ENCODE data around the gene BSCL2.
"Not testable (repeated sequence)": the region's sequence is repeated elsewhere in the genome, so short reads cannot be mapped to it uniquely, and the experiment has no call there.

Gene BSCL2

DNA sequence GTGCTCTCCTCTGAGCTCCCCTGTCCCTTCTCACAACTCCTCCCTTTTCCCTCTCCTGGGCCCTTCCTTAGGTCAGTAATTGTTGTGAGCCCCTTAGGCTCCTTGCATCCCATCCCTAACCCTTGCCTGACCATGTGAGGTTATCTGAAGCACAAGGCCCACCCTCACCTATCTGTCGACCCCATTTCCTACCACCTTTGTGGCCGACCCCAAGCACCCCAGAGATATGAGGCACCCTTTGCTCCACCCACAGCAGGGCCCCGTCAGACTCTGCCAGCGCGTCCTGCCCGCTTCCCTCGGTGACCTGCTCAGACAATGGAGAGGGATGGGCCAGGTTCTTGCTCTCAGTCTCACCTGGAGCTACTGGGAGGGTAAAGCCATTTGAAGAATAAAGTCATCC lies 1.6 kb upstream of the BSCL2 start:
- FAIRE-seq: peak; percentile 20
- no peak for DNase-seq (ENCODE audit: insufficient read length, low spot score)
- TF ChIP-seq POU2F2 (IDR thresholded peaks at IDR 0.05; ENCODE audit: low read depth, low read length): no peak
- TF ChIP-seq POLR2A (IDR thresholded peaks at IDR 0.05; ENCODE audit: low read depth, low read length): no peak
- no peak for TF ChIP-seq SPI1 (IDR thresholded peaks at IDR 0.05; ENCODE audit: low read depth, low read length)
- no peak for TF ChIP-seq POLR2AphosphoS5 (IDR thresholded peaks at IDR 0.05; ENCODE audit: low read depth, low read length)
- TF ChIP-seq PAX5 (IDR thresholded peaks at IDR 0.05; ENCODE audit: insufficient read depth, low read length, severe bottlenecking): no peak
- no peak for TF ChIP-seq TAF1 (IDR thresholded peaks at IDR 0.05; ENCODE audit: low read depth, low read length)

DNA sequence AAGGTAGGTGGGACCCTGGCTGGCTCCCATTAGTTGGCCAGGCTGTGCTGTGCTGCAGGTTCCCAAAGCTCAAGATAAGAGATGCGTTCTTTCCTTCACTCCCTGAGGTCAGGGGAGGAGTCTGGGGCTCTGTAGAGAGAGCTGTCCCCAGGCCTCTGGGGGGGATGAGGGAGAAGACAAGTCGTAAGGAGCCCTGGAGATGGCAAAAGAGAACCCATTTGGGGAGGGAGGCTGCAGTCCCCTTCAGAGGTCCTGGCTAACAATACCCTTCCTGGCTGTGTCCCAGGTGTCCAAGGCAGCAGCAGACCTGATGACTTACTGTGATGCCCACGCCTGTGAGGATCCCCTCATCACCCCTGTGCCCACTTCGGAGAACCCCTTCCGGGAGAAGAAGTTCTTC lies 1.2 kb upstream of the BSCL2 start:
- TF ChIP-seq POU2F2 (IDR thresholded peaks at IDR 0.05; ENCODE audit: low read depth, low read length) (no peak), POLR2AphosphoS5 (IDR thresholded peaks at IDR 0.05; ENCODE audit: low read depth, low read length) (no peak), PAX5 (IDR thresholded peaks at IDR 0.05; ENCODE audit: insufficient read depth, low read length, severe bottlenecking) (no peak), TAF1 (IDR thresholded peaks at IDR 0.05; ENCODE audit: low read depth, low read length) (no peak), POLR2A (IDR thresholded peaks at IDR 0.05; ENCODE audit: low read depth, low read length) (no peak), SPI1 (IDR thresholded peaks at IDR 0.05; ENCODE audit: low read depth, low read length) (no peak)
- FAIRE-seq: no peak
- DNase-seq (ENCODE audit: insufficient read length, low spot score): no peak

DNA sequence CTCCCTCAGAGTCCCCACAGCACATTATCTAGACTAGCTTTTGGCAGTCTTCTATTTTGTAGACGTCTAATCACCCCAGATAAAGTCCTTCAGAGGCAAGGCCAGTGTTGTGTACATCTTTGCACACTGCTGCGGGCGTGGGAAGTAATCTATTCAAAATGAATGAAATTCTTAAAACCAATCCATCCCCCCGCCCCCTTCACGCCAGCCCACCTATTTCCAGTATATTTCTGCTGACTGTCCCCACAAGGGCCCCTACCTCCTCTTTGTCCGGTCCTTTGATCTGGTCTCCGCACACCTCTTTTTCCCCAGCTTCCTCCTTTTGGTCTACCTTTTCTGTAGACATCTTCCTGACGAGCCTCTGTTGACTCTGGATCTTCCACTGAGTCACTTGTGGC lies 375 bp downstream of the BSCL2 start:
- FAIRE-seq (no peak), DNase-seq (ENCODE audit: insufficient read length, low spot score) (no peak)
- TF ChIP-seq PAX5 (IDR thresholded peaks at IDR 0.05; ENCODE audit: insufficient read depth, low read length, severe bottlenecking): no peak
- no peak for TF ChIP-seq POLR2AphosphoS5 (IDR thresholded peaks at IDR 0.05; ENCODE audit: low read depth, low read length)
- no peak for TF ChIP-seq POU2F2 (IDR thresholded peaks at IDR 0.05; ENCODE audit: low read depth, low read length)
- no peak for TF ChIP-seq SPI1 (IDR thresholded peaks at IDR 0.05; ENCODE audit: low read depth, low read length)
- TF ChIP-seq TAF1 (IDR thresholded peaks at IDR 0.05; ENCODE audit: low read depth, low read length): no peak

DNA sequence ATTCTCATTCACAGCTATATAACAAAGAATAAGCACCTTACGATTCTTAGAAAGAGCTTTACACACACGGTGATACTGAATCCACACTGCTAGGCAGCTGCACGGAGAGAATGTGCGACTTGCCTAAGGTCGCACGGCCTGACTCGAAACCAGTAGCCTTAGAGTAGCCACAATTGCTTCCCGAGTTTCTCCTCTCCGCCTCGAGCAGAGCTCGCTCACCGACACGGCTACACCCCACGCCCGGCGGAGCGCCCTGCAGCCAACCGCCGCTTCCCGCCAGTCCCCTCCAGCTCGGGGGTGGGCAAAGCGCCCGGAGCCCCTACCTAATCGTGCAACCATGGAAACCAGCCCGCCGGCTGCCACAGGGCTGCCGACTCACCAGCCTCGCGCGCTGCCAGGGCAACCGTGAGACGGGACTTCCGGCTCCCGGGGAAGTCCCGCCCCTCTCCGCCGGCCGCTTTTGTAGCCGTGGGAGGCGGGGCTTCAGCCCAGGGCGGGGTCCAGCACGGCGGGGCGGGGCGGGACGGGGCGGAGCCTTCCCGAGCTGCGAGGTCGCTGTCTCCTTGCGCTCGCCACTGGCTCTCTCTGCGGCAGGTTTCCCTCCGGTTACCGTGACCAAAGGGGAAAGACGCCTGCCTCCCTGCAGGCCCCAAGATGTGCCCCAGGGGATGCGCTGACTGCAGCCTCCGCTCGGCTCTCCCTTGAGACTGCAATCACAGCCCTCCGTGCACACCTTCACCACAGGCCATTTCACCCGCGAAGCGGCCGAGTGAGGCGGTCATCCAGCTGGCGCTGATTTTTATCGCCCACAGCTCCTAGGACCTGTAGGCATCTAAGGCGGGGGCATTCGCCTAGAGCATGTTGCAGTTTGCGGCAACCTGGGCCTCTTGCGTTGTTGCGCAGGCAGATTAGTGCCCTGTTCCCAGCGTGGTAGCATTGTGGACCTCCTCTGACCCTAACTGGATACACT lies 1.1 kb downstream of the BSCL2 start:
- no peak for TF ChIP-seq POLR2A (IDR thresholded peaks at IDR 0.05; ENCODE audit: low read depth, low read length)
- no peak for TF ChIP-seq POU2F2 (IDR thresholded peaks at IDR 0.05; ENCODE audit: low read depth, low read length)
- TF ChIP-seq PAX5 (IDR thresholded peaks at IDR 0.05; ENCODE audit: insufficient read depth, low read length, severe bottlenecking): no peak
- TF ChIP-seq POLR2AphosphoS5 (IDR thresholded peaks at IDR 0.05; ENCODE audit: low read depth, low read length): no peak
- no peak for TF ChIP-seq SPI1 (IDR thresholded peaks at IDR 0.05; ENCODE audit: low read depth, low read length)
- no peak for TF ChIP-seq TAF1 (IDR thresholded peaks at IDR 0.05; ENCODE audit: low read depth, low read length)
- FAIRE-seq (peak; percentile 86), DNase-seq (ENCODE audit: insufficient read length, low spot score) (peak; percentile 94)

DNA sequence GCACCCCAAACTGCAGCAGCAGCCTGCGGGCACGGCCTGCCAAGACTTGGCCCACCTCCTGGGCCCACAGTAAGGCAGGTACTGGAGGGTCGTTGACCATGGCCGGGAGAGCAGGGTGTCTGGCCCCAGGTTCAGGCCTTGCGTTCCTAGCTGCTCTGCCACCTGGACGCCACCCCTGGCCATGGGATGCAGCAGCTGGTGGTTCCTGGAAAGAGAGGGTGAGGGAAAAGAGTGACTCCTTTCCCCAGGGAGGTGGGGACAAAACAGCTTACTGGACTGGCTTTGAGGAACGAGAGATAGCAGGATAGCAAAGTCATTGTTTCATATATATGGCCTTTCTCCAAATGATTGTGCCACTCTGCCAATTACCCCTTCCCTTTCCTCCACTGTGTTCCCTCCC lies 1.8 kb downstream of the BSCL2 start:
- TF ChIP-seq POU2F2 (IDR thresholded peaks at IDR 0.05; ENCODE audit: low read depth, low read length) (no peak), PAX5 (IDR thresholded peaks at IDR 0.05; ENCODE audit: insufficient read depth, low read length, severe bottlenecking) (no peak), TAF1 (IDR thresholded peaks at IDR 0.05; ENCODE audit: low read depth, low read length) (no peak)
- no peak for FAIRE-seq
- DNase-seq (ENCODE audit: insufficient read length, low spot score): no peak

DNA sequence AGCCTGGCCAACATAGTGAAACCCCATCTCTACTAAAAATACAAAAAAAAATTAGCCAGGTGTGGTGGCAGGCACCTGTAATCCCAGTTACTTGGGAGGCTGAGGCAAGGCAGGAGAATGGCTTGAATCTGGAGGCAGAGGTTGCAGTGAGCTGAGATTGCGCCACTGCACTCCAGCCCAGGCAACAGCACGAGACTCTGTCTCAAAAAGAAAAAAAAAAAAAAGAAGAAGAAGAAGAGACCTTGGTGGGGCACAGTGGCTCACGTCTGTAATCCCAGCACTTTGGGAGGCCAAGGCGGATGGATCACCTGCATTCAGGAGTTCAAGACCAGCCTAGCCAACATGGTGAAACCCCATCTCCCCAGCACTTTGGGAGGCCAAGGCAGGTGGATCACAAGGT lies 3.3 kb downstream of the BSCL2 start:
- not testable (repeated sequence) for FAIRE-seq; DNase-seq (ENCODE audit: insufficient read length, low spot score)

DNA sequence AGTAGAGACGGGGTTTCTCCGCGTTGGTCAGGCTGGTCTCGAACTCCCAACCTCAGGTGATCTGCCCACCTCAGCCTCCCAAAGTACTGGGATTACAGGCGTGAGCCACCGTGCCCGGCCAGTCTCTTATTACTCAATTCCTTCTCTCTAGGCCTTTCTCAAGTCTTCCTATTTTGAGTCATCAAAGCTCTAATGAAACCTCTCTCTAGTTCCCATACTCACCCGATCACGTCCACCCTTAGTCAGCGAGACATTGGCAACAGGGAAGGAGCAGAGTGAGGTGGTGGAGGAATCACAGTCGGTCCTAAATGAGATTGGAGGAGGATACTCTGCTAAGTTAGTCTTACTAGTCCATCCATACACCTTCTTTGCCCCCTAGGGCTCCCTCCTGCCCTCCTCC lies 5.0 kb downstream of the BSCL2 start:
- DNase-seq (ENCODE audit: insufficient read length, low spot score) (no peak), FAIRE-seq (no peak)
- TF ChIP-seq POU2F2 (IDR thresholded peaks at IDR 0.05; ENCODE audit: low read depth, low read length): no peak

DNA sequence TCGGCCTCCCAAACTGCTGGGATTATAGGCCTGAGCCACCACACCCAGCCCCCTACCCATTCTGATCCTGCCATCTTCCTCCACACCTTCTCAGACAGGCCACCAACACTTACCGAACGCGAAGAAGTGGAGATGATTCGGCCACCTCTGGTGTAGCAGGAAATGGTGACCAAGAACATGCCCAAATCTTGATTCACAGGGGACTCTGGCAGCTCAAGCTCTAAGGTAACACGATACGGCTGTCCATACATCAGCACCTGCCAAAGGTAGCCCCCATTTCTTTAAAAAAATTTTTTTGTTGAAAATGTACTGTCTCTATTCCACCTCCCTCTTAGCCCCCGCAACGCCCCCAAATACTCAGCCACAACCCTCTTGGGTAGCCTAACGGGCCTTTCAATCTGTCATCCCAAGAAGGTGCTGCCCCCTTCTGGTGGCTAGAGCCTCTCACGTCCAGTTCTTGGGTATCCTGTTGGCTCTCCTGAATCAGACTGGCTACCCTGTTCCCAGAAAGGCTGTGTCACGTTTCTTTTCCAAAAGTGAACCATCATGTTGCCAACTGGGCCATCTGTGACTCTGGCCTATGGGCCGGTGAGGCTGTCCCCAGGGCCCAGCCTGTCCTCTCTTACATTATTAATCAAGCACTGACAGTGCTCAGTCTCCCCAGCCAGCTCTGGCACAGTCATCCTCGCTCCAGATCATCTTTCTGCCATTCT lies 12.6 kb downstream of the BSCL2 start:
- peak; percentile 76 for FAIRE-seq
- DNase-seq (ENCODE audit: insufficient read length, low spot score): peak; percentile 67
- TF ChIP-seq PAX5 (IDR thresholded peaks at IDR 0.05; ENCODE audit: insufficient read depth, low read length, severe bottlenecking): no peak
- TF ChIP-seq POLR2AphosphoS5 (IDR thresholded peaks at IDR 0.05; ENCODE audit: low read depth, low read length): no peak
- no peak for TF ChIP-seq POLR2A (IDR thresholded peaks at IDR 0.05; ENCODE audit: low read depth, low read length)
- no peak for TF ChIP-seq TAF1 (IDR thresholded peaks at IDR 0.05; ENCODE audit: low read depth, low read length)
- no peak for TF ChIP-seq SPI1 (IDR thresholded peaks at IDR 0.05; ENCODE audit: low read depth, low read length)
- no peak for TF ChIP-seq POU2F2 (IDR thresholded peaks at IDR 0.05; ENCODE audit: low read depth, low read length)

DNA sequence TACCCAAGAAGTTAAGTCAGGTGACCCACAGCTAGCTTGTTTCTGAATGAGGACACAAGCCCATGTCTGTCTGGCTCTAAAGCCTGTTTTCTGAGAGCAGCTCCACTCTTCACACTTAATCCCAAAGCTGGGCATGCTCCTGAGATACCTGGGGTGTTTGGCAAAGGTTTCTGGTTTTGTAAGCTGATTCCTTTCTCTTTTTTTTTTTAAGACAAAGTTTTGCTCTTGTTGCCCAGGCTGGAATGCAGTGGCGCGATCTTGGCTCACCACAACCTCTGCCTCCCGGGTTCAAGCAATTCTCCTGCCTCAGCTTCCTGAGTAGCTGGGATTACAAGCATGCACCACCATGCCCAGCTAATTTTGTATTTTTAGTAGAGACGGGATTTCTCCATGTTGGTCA lies 13.6 kb downstream of the BSCL2 start:
- FAIRE-seq; DNase-seq (ENCODE audit: insufficient read length, low spot score): not testable (repeated sequence)

DNA sequence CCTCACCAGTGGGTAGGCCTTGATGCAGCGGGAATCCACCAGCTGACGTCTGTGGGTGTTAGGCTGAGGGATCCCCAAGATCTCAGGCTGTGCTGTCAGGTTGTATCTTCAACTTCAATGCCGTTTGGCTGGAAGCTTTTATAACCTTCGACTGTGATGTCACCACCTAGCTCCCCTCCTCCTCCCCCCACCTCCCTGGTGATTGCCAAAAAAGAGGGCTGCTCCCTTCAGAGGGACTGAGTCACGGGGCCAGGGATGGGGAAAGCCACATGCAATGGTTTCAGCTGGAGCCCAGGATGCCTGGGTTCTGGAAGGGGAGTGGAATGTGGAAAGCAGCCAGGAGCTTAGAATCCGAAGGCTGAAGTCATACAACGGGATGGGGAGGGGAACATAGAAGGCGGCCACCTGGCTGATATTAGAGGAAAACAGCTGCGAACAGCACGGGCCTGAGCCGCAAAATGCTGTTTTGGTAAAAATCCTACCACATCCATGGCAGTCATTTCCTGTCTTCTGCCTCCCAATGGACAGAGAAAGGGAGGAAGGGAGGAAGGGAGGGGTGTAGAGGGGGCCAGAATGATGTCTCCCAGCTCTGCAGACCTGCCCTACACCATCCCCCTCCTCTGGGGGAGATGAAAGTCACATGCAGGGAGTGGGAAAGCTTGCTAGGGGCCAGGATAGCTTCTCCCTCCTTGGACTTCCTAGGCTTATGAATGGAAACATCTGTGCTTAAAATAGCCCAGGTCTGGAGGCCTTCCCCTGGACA lies 17.6 kb downstream of the BSCL2 start, which contains the start of gene LRRN4CL:
TSS of gene LRRN4CL (minus strand) at position 110 of the 763 bp plus-strand sequence. CDS start 1,022 bp downstream, outside the sequence.
- TF ChIP-seq TAF1 (IDR thresholded peaks at IDR 0.05; ENCODE audit: low read depth, low read length): no peak
- TF ChIP-seq POU2F2 (IDR thresholded peaks at IDR 0.05; ENCODE audit: low read depth, low read length): no peak
- no peak for TF ChIP-seq POLR2AphosphoS5 (IDR thresholded peaks at IDR 0.05; ENCODE audit: low read depth, low read length)
- TF ChIP-seq POLR2A (IDR thresholded peaks at IDR 0.05; ENCODE audit: low read depth, low read length): no peak
- TF ChIP-seq PAX5 (IDR thresholded peaks at IDR 0.05; ENCODE audit: insufficient read depth, low read length, severe bottlenecking): no peak
- no peak for TF ChIP-seq SPI1 (IDR thresholded peaks at IDR 0.05; ENCODE audit: low read depth, low read length)
- DNase-seq (ENCODE audit: insufficient read length, low spot score): no peak
- no peak for FAIRE-seq
